WI38 (cell line): ENCODE results near the gene POU2F2.
A peak's percentile ranks its signal among the peaks of the same experiment; 100 is the strongest.

Source experiments
- H3K4me3 ChIP-seq: 2 replicates; pipeline ENCODE4 v1.5.1; 2011; ENCODE audit warnings: low read depth, mild to moderate bottlenecking, control low read depth, low read length
- CTCF ChIP-seq: IDR thresholded peaks from 2 replicates; pipeline ENCODE4 v1.5.1; 2012; ENCODE audit warnings: low read depth, mild to moderate bottlenecking, control low read depth, low read length

The POU2F2 gene

GRCh38 chr19:42054205-42054604, 78.0 kb downstream of the POU2F2 start:
- TF ChIP-seq CTCF, result no peak
- no peak overlapping the region for H3K4me3 ChIP-seq

GRCh38 chr19:42053037-42053935, 79.0 kb downstream of the POU2F2 start:
- no peak overlapping the region for H3K4me3 ChIP-seq
- TF ChIP-seq CTCF, result no peak

- no peak overlapping the region for H3K4me3 ChIP-seq
- no peak for TF ChIP-seq CTCF
Measured at GRCh38 chr19:42052241-42052863, 79.9 kb downstream of the POU2F2 start.

- TF ChIP-seq CTCF, result no peak
- H3K4me3 ChIP-seq, result no peak overlapping the region
Measured at GRCh38 chr19:42051166-42052115, 80.8 kb downstream of the POU2F2 start.

DNA sequence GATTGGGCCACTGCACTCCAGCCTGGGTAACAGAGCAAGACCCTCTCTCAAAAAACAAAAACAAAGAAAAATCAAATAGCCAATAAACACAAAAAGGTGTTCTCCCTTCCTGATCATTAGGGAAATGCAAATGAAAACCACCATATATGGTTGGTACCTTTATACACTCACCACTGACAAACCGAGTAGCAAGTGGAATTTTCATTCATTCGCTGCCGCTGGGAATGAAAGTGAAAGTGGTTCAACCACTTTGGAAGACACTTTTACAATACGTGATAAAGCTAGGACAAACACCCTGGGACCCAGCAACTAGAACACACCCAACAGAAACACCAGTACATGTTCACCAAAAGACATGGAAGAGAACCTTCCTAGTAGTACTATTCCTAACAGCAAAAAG, 83.3 kb downstream of the POU2F2 start:
- peak overlapping the region; percentile 13; the same call in 1 of the 2 replicates for H3K4me3 ChIP-seq
- no peak for TF ChIP-seq CTCF

DNA sequence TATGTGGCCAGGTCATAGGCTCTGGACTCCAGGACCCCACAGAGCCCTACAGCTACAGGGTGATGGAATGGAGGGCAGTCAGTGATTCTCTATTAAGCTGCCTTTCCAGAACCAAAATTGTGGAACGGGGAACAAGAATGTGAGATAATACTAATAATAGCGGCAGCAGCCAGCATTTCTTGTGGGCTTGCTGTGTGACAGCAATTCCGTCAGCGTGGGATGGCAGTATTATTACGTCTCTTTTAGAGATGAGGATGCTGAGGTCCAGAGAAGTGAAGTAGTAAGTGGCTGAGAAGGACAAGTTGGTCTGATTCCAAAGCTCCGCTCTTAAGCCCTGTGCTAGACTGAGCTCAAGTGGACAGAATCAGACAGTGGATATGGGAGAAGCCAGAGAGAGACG, 86.7 kb downstream of the POU2F2 start:
- no peak for TF ChIP-seq CTCF
- no peak overlapping the region for H3K4me3 ChIP-seq
